Ectodermal cell (in vitro differentiated cells): ENCODE data around the gene MAP1LC3A.

Experiments
- H3K27ac ChIP-seq: 2 replicates; pipeline ENCODE4 v1.7.0; 2013; ENCODE audit warnings: mild to moderate bottlenecking, low read depth, low read length; ENCODE audit not compliant: insufficient read depth, poor library complexity, severe bottlenecking
- H3K27me3 ChIP-seq: 2 replicates; pipeline ENCODE4 v1.7.0; 2013; ENCODE audit warnings: mild to moderate bottlenecking, low read length; ENCODE audit not compliant: insufficient read depth, control insufficient read depth, poor library complexity, severe bottlenecking
- H3K36me3 ChIP-seq: one replicate; pipeline ENCODE4 v1.7.0; 2013; ENCODE audit warnings: low read length; ENCODE audit not compliant: control insufficient read depth, insufficient read depth
- H3K4me1 ChIP-seq: one replicate; pipeline ENCODE4 v1.7.0; 2013; ENCODE audit warnings: low read length; ENCODE audit not compliant: control insufficient read depth, insufficient read depth
- H3K4me3 ChIP-seq: 2 replicates; pipeline ENCODE4 v1.7.0; 2013; ENCODE audit warnings: low read depth, low read length, control low read depth; ENCODE audit not compliant: insufficient read depth
- H3K9me3 ChIP-seq: 2 replicates; pipeline ENCODE4 v1.7.0; 2013; ENCODE audit warnings: mild to moderate bottlenecking, low read length, moderate library complexity; ENCODE audit not compliant: control insufficient read depth
- whole genome bisulfite sequencing, 2 experiments: methylation state at CpG; one replicate each; pipeline ENCODE4 v1.1.7; 2013; ENCODE audit warnings: missing lambda C conversion rate in 2 of 2; 5-methylcytosine and 5-hydroxymethylcytosine counted together

The MAP1LC3A gene

GRCh38 chr20:34538671-34539123, 19.8 kb upstream of the MAP1LC3A start:
- H3K9me3 ChIP-seq = no peaks in the 10 kb centered on the region
- no peak overlapping the region for H3K4me3 ChIP-seq
- WGBS, 2 experiments = 71 to 73% methylated on average over 5 of the region's 5 CpGs
- no peaks in the 10 kb centered on the region for H3K27me3 ChIP-seq
- H3K36me3 ChIP-seq = peaks cover 39% of the 10 kb centered on the region
- no peak overlapping the region for H3K27ac ChIP-seq
- no peaks in the 10 kb centered on the region for H3K4me1 ChIP-seq

GRCh38 chr20:34539756-34540155, 18.8 kb upstream of the MAP1LC3A start:
- no peak overlapping the region for H3K4me3 ChIP-seq
- no peaks in the 10 kb centered on the region for H3K9me3 ChIP-seq
- peaks cover 31% of the 10 kb centered on the region for H3K36me3 ChIP-seq
- 92 to 94% methylated on average over 8 of the region's 8 CpGs for WGBS, 2 experiments
- H3K27ac ChIP-seq = no peak overlapping the region
- H3K27me3 ChIP-seq = no peaks in the 10 kb centered on the region
- H3K4me1 ChIP-seq = no peaks in the 10 kb centered on the region

GRCh38 chr20:34540596-34541263, 17.8 kb upstream of the MAP1LC3A start:
- Histone ChIP-seq H3K36me3 (peaks cover 25% of the 10 kb centered on the region), H3K4me1 (no peaks in the 10 kb centered on the region), H3K27ac (no peak overlapping the region), H3K27me3 (no peaks in the 10 kb centered on the region), H3K9me3 (no peaks in the 10 kb centered on the region), H3K4me3 (no peak overlapping the region)
- WGBS, 2 experiments = 95 to 98% methylated on average over 15 of the region's 15 CpGs

GRCh38 chr20:34541264-34541901, 17.1 kb upstream of the MAP1LC3A start:
- H3K27me3 ChIP-seq = no peaks in the 10 kb centered on the region
- H3K4me3 ChIP-seq = no peak overlapping the region
- H3K27ac ChIP-seq = no peak overlapping the region
- peaks cover 25% of the 10 kb centered on the region for H3K36me3 ChIP-seq
- H3K4me1 ChIP-seq = no peaks in the 10 kb centered on the region
- WGBS, 2 experiments = 97% methylated on average over 11 to 12 of the region's 13 CpGs
- H3K9me3 ChIP-seq = no peaks in the 10 kb centered on the region

GRCh38 chr20:34541917-34542316, 16.6 kb upstream of the MAP1LC3A start:
- Histone ChIP-seq H3K9me3 (no peaks in the 10 kb centered on the region), H3K4me1 (no peaks in the 10 kb centered on the region), H3K27ac (no peak overlapping the region), H3K36me3 (peaks cover 22% of the 10 kb centered on the region), H3K4me3 (no peak overlapping the region), H3K27me3 (no peaks in the 10 kb centered on the region)
- 92% methylated on average over 15 to 16 of the region's 16 CpGs for WGBS, 2 experiments

GRCh38 chr20:34542439-34542838, 16.1 kb upstream of the MAP1LC3A start:
- Histone ChIP-seq H3K27me3 (no peaks in the 10 kb centered on the region), H3K4me3 (no peak overlapping the region), H3K4me1 (no peaks in the 10 kb centered on the region), H3K27ac (no peak overlapping the region), H3K36me3 (peaks cover 17% of the 10 kb centered on the region), H3K9me3 (no peaks in the 10 kb centered on the region)
- 95 to 96% methylated on average over 6 of the region's 6 CpGs for WGBS, 2 experiments

- Histone ChIP-seq H3K4me3 (no peak overlapping the region), H3K4me1 (no peaks in the 10 kb centered on the region), H3K36me3 (peaks cover 15% of the 10 kb centered on the region), H3K27ac (no peak overlapping the region), H3K9me3 (no peaks in the 10 kb centered on the region), H3K27me3 (no peaks in the 10 kb centered on the region)
- WGBS, 2 experiments = 86 to 89% methylated on average over 12 of the region's 12 CpGs
These were observed 15.0 kb upstream of the MAP1LC3A start for GRCh38 chr20:34543463-34544056.

- Histone ChIP-seq H3K36me3 (peaks cover 15% of the 10 kb centered on the region), H3K27me3 (no peaks in the 10 kb centered on the region), H3K4me1 (no peaks in the 10 kb centered on the region), H3K4me3 (no peak overlapping the region), H3K9me3 (no peaks in the 10 kb centered on the region), H3K27ac (no peak overlapping the region)
- 55 to 59% methylated on average over 19 of the region's 19 CpGs for WGBS, 2 experiments
These were observed 14.3 kb upstream of the MAP1LC3A start for GRCh38 chr20:34544109-34544796.

- Histone ChIP-seq H3K27ac (no peak overlapping the region), H3K36me3 (no peaks in the 10 kb centered on the region), H3K9me3 (no peaks in the 10 kb centered on the region), H3K27me3 (no peaks in the 10 kb centered on the region), H3K4me1 (no peaks in the 10 kb centered on the region), H3K4me3 (no peak overlapping the region)
- WGBS, 2 experiments = 92 to 93% methylated on average over 11 of the region's 11 CpGs
These were observed 11.8 kb upstream of the MAP1LC3A start for GRCh38 chr20:34546751-34547181.
